MM.1S (cell line): Measurements from ENCODE around the gene CCDC88C.

Experiments used
- CTCF ChIP-seq: fragments of 300-600 bp; sonication (generic); IDR thresholded peaks from 2 replicates; pipeline ENCODE4 v1.5.1; 2016; ENCODE audit warnings: antibody characterized with exemption, low read length, mixed read lengths
- EZH2 ChIP-seq: fragments of 300-600 bp; sonication (generic); optimal IDR thresholded peaks from 2 replicates; pipeline ENCODE3; 2017; ENCODE audit warnings: low read depth, mild to moderate bottlenecking, antibody characterized with exemption, low read length, mixed read lengths

GRCh38 chr14:91358025-91358319, 59.6 kb downstream of the CCDC88C start:
- TF ChIP-seq CTCF, result no peak
- TF ChIP-seq EZH2, result no peak
